HG03354 (cell line): ENCODE data around the gene BAZ2A.
"Not testable (repeated sequence)": the region's sequence is repeated elsewhere in the genome, so short reads cannot be mapped to it uniquely, and the experiment has no call there.

Source experiments
- ATAC-seq: cut with Tn5 transposase; IDR thresholded peaks from one replicate; pipeline ENCODE4 v1.9.1; 2021; ENCODE audit warnings: mild to moderate bottlenecking; ENCODE audit not compliant: unreplicated experiment, poor library complexity, severe bottlenecking

BAZ2A gene

DNA sequence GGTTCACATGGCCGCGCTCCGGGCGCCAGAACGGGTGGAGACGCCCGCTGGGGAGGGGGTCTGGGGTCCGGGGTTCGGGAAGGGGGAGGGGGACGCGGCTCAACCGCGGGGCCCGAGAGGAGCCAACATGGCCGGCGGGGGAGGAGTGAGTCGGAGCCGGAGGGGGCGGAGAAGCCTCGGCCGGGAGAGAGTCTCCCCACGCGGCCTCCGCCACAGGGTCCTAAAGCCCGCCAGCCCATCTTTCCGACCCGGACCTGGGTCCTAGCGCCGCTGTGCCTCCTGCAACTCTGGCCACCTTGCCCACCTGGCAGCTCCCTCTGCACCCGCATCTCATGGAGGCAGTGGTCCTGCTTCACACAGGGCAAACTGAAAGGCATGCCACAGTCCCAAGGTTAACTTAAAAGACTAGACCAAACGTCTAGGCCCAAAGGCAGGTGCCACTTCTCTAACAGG lies at the start of gene BAZ2A:
BAZ2A (minus strand) TSS at position 147 of the 453 bp plus-strand sequence. CDS start 12,796 bp downstream, outside the sequence.
- ATAC-seq, result peak; percentile 68

DNA sequence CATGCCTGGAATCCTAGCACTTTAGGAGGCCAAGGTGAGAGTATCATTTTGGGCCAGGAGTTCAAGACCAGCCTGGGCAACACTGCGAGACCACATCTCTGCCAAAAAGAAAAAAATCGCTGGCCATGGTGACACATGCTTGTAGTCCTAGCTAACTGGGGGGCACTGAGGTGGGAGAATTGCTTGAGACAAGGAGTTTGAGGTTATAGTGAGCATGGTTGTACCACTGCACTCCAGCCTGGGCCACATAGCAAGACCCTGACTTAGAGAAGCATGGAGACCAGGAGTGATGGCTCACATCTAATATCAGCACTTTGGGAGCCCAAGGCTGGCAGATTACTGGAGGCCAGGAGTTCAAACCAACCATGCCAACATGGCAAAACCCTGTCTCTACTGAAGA lies 48.7 kb upstream of the BAZ2A start:
- no peak for ATAC-seq

GRCh38 chr12:56677680-56678079 lies 47.6 kb upstream of the BAZ2A start:
- peak; percentile 75 for ATAC-seq

DNA sequence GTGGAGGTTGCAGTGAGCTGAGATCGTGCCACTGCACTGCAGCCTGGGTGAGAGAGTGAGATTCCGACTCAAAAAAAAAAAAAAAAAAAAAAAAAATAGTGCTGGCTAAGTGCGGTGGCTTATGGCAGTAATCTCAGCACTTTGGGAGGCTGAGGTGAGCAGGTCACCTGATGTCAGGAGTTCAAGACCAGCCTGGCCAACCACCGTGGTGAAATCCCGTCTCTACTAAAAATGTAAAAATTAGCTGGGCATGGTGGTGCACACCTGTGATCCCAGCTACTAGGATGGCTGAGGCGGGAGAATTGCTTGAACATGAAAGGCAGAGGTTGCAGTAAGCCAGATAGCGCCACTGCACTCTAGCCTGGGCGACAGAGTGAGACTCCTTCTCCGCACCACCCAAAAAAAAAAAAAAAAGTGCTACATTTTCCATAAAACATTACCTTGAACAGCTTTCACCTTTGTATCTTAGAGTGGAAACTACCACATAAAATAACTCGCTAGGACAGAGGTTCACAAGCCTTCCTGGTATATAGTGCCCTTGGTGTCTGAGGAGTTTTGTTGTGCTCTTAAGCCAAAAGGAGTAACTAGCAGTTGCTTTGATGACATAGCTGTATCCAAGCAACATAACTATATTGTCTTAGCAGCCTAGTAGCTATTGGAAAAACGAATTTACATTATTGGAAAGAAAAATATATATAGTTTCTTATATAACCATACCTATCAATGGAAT lies 46.9 kb upstream of the BAZ2A start:
- peak; percentile 44 for ATAC-seq

DNA sequence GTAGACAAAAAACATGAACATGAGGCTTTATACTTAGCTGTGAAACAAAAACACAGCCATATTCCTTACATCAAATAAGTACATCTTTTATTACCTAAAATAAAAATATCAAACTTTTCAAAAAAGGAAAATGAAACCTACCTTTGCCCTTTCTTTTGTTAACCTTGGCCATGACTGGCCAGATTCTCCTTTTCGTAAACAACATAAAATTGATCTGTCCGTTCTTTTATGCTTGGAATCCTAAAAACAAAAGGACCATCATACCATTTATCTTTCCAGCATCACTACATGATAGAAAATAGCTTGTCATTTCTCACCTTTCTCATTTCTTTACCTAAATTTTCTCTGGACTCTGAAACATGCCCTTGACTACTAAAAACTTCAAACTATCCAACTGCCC lies 41.5 kb upstream of the BAZ2A start:
- no peak for ATAC-seq

GRCh38 chr12:56670836-56671235 lies 40.7 kb upstream of the BAZ2A start:
- no peak for ATAC-seq

DNA sequence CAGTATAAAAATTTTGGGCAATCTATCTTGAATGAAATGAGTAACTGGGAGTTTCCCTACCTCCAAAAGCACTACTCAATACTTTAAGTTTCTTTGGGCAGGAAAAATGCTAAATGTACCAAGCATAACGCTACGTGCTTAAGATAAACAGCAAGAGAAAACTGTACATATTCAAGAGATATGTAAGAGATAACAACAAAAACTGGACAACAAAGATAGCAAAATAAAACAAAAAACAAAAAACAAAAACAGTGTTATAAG lies 38.0 kb upstream of the BAZ2A start:
- no peak for ATAC-seq

DNA sequence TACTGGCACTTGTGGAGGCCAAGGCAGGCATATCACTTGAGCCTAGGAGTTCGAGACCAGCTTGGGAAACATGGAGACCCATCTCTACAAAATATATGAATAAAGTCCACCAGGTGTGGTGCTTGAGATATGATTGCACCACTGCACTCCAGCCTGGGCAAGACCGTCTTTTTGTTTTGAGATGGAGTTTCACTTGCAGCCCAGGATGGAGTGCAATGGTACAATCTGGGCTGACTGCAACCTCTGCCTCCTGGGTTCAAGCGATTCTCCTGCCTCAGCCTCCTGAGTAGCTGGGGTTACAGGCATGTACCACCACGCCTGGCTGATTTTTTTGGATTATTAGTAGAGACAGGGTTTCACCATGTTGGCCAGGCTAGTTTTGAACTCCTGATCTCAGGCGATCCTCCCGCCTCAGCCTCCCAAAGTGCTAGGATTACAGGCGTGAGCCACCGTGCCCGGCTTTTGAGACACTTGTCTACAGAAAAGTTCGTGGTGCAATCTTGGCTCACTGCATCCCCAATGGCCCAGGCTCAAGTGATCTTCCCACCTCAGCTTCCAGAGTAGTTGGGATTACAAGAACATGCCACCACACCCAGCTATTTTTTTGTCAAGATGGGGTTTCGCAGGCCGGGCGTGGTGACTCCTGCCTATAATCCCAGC lies 32.0 kb upstream of the BAZ2A start:
- no peak for ATAC-seq

GRCh38 chr12:56661560-56661959 lies 31.4 kb upstream of the BAZ2A start:
- no peak for ATAC-seq

DNA sequence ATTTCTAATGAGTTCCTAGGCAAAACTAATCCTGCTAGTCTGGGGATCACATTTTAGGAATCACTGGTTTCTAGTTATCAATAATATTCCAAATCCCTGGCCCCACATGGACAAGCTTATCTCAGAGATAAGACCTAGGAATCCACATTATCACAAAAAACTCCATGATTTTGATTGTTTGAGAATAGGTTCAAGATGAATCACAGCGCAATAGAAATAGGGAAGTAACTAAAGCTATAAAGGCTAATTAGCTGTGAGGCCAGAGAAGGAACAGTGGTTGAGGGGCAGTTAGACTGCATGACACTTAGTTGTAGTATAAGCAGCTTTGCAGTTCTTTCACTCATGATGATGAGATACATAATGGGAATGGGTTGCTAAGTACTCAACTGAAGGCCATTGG lies 28.8 kb upstream of the BAZ2A start:
- ATAC-seq, result no peak

- ATAC-seq, result no peak
These were observed 27.6 kb upstream of the BAZ2A start for GRCh38 chr12:56657416-56658379.

DNA sequence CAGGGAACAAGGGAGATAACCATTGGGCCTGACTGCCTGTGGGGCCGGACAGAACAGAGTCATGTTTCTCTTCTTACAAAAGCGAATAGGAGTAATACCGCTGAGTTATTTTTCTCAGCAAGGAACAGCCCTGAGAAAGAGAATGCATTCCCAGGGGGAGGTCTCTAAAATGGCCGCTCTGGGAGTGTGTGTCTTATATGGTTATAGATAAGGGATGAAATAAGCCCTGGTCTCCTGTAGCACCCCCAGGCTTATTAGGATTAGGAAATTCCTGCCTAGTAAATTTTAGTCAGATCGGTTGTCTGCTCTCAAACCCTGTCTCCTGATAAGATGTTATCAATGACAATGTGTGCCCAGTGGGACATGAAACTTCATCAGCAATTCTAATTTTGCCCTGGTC lies 23.7 kb upstream of the BAZ2A start:
- ATAC-seq, result not testable (repeated sequence)

GRCh38 chr12:56648023-56648422 lies 17.9 kb upstream of the BAZ2A start:
- ATAC-seq, result not testable (repeated sequence)

DNA sequence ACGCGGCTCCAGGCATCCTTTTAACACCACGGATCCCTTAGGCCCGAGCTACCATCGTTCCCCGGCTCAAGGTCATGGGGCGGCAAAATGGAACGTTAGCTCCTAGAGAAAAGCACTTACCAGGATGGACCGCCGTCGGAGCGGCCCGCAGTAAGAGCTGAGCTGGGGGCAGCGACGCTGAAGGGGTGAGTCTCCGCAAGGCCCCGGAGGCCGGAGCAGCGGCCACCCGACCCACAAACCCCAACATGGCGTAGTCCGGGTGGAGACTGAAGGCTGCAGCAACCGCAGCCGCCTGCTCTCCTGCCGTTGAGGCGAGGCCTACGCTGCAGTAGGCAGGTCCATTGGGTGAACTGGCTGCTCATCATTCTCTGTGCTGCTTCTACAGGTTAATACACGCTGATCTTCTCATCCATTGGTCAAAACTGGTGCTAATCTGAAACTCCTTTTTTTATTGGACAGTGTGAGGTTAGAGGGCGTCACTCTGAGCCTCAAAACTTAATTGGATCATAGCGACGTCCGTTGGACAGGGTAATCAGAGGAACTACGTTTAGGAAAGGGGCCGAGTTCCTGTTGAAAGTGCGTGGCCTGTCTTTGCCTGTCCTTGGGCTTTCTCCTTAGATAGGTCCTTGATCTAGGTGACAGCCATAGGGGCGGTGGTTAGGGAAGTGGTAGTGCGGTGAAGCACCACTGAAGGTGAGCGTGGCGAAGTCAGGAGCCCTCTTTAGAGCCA lies 15.8 kb upstream of the BAZ2A start, which contains the start of gene ATP5F1B:
ATP5F1B (minus strand) TSS at position 268 of the 730 bp plus-strand sequence; CDS start at position 247, 21 bp downstream.
- ATAC-seq, result peak; percentile 99

DNA sequence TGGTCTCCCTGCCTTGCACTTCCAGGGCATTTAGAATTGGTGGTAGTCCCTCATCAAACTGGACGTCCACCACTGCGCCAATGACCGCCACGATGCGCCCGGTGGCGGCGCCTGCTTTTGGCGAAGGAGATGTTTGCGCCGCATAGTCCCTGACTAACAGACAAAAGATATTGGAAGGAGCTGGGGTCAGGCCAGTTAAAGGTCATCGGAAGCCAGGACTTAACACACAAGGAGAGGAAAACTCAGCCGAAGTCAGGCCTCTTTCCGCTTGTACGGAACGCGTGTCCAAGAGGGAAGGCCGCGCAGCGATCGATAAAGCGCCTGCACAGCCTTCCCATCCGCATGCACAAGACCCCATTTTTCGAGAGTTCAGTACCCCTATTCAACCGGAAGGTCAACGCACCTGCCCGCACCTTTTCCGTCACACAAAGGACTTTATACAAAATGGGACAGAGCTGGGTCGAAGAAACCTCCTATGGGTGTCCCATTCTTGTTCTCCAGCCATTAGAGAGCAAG lies 15.1 kb upstream of the BAZ2A start:
- no peak for ATAC-seq

GRCh38 chr12:56644654-56645053 lies 14.5 kb upstream of the BAZ2A start:
- no peak for ATAC-seq

GRCh38 chr12:56641219-56641618 lies 11.1 kb upstream of the BAZ2A start:
- ATAC-seq, result no peak

DNA sequence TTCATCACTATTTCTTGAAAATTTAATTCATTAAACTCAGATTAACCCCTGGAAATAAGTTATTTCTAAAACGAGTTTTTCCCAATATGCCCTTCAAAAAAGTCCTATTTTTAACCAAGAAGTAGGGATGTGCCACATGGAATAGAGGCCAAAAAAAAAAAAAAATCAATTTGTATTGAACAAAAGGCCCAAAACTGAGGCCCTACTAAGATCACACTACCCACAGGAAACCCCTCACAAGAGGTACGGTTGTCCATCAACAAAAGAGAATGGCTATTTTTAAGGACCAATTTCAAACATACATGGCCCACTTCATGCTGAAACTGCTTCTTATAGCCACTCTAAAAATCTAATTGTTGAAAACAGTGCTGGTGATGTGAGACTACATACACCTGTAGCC lies 7.5 kb upstream of the BAZ2A start:
- no peak for ATAC-seq

GRCh38 chr12:56636675-56637540 lies 6.8 kb upstream of the BAZ2A start:
- peak; percentile 63 for ATAC-seq
